ENCODE measurements around the gene ANKRD55. TPM values are rescaled to one million over a fixed set of nuclear protein-coding genes. Genes with fewer than 3 reads are reported as not detected.
A peak's percentile ranks its signal among the peaks of the same experiment; 100 is the strongest.

ANKRD55 gene
- total and polyA plus RNA-seq, 9 of the 15 experiments (the other 6 are each of a cell fraction or from before 2014, with no cell fraction given): 3.4 to 10.6 (median 6.5) TPM

DNA sequence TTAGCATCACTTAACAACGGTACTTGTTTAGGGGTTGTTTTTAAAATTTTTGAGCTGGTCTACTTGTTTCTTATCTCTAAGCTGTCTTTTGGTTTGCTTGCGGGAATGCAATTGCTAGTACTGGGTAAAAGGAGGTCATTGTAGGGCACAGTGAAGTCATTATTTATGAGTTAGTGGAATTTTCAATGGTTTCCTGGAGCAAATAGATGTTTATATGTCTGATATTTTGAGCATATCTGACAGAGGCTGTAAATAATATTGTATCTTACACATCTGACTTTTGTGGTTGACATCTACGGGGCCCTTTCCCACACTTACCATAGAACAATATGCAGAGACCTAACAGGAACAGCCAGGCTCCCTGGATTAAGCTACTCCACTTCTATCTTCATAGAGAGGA is 147.9 kb downstream of the ANKRD55 start (continued):
- no peak for TF ChIP-seq HOXB6 (CRISPR knock-in tag; IDR thresholded peaks at IDR 0.05; ENCODE audit: borderline replicate concordance)
- TF ChIP-seq SMAD4 (CRISPR knock-in tag; conservative IDR thresholded peaks at IDR 0.05): peak; percentile 97
- no peak for TF ChIP-seq ZFP30 (CRISPR knock-in tag; IDR thresholded peaks at IDR 0.05; ENCODE audit: borderline replicate concordance)
- no peak; the same call in 1 of the 2 replicates for TF ChIP-seq SPI1 (IDR thresholded peaks at IDR 0.05; ENCODE audit: borderline replicate concordance, low read depth, low read length)
- no peak for TF ChIP-seq GTF2E2 (tag; IDR thresholded peaks at IDR 0.05)
- TF ChIP-seq SMARCA4 (IDR thresholded peaks at IDR 0.05): peak; percentile 81
- TF ChIP-seq, protein P1, sequence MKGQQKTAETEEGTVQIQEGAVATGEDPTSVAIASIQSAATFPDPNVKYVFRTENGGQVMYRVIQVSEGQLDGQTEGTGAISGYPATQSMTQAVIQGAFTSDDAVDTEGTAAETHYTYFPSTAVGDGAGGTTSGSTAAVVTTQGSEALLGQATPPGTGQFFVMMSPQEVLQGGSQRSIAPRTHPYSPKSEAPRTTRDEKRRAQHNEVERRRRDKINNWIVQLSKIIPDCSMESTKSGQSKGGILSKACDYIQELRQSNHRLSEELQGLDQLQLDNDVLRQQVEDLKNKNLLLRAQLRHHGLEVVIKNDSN (CRISPR knock-in tag; IDR thresholded peaks at IDR 0.05): no peak
- TF ChIP-seq HDAC3 (IDR thresholded peaks at IDR 0.05; ENCODE audit: borderline replicate concordance, partially characterized antibody): peak; percentile 85
- no peak for TF ChIP-seq ZKSCAN8 (CRISPR knock-in tag; IDR thresholded peaks at IDR 0.05)
- TF ChIP-seq GATA2 (CRISPR knock-in tag; IDR thresholded peaks at IDR 0.05): peak; percentile 35; the same call in 1 of the 2 replicates
- TF ChIP-seq, protein P2, sequence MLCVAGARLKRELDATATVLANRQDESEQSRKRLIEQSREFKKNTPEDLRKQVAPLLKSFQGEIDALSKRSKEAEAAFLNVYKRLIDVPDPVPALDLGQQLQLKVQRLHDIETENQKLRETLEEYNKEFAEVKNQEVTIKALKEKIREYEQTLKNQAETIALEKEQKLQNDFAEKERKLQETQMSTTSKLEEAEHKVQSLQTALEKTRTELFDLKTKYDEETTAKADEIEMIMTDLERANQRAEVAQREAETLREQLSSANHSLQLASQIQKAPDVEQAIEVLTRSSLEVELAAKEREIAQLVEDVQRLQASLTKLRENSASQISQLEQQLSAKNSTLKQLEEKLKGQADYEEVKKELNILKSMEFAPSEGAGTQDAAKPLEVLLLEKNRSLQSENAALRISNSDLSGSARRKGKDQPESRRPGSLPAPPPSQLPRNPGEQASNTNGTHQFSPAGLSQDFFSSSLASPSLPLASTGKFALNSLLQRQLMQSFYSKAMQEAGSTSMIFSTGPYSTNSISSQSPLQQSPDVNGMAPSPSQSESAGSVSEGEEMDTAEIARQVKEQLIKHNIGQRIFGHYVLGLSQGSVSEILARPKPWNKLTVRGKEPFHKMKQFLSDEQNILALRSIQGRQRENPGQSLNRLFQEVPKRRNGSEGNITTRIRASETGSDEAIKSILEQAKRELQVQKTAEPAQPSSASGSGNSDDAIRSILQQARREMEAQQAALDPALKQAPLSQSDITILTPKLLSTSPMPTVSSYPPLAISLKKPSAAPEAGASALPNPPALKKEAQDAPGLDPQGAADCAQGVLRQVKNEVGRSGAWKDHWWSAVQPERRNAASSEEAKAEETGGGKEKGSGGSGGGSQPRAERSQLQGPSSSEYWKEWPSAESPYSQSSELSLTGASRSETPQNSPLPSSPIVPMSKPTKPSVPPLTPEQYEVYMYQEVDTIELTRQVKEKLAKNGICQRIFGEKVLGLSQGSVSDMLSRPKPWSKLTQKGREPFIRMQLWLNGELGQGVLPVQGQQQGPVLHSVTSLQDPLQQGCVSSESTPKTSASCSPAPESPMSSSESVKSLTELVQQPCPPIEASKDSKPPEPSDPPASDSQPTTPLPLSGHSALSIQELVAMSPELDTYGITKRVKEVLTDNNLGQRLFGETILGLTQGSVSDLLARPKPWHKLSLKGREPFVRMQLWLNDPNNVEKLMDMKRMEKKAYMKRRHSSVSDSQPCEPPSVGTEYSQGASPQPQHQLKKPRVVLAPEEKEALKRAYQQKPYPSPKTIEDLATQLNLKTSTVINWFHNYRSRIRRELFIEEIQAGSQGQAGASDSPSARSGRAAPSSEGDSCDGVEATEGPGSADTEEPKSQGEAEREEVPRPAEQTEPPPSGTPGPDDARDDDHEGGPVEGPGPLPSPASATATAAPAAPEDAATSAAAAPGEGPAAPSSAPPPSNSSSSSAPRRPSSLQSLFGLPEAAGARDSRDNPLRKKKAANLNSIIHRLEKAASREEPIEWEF (CRISPR knock-in tag; IDR thresholded peaks at IDR 0.05): no peak
- TF ChIP-seq E2F3 (CRISPR knock-in tag; IDR thresholded peaks at IDR 0.05): no peak
- TF ChIP-seq TEAD1 (CRISPR knock-in tag; IDR thresholded peaks at IDR 0.05): peak in 1 of 2 experiments; percentile 25; a peak in 1 of 4 replicates
- no peak for TF ChIP-seq SIRT6 (IDR thresholded peaks at IDR 0.05; ENCODE audit: low read depth, low read length)
- TF ChIP-seq ZNF584 (CRISPR knock-in tag; IDR thresholded peaks at IDR 0.05; ENCODE audit: low read depth): 0 out of 2 replicates have a peak, but pooled peaks have one; percentile 50

Measured in K562 (cell line).